Neural cell (in vitro differentiated cells): ENCODE results near the gene CAMKMT. TPM values are rescaled to one million over a fixed set of nuclear protein-coding genes. Genes with fewer than 3 reads are reported as not detected.

Experiments used
- H2AFZ ChIP-seq: fragments of 200-600, 300-800 bp; sonication (generic), shearing (Covaris generic); 2 replicates; pipeline ENCODE4 v1.6.0; 2014; ENCODE audit warnings: low read depth, mild to moderate bottlenecking, antibody characterized with exemption, low read length, moderate library complexity
- H3F3A ChIP-seq: fragments of 200-600 bp; shearing (Covaris generic); 2 replicates; pipeline ENCODE4 v1.6.1; 2016; ENCODE audit warnings: mild to moderate bottlenecking, moderate library complexity, mixed read lengths, antibody characterized with exemption, low read length; ENCODE audit not compliant: insufficient read depth, poor library complexity, severe bottlenecking
- H3K27ac ChIP-seq: fragments of 200-600, 300-800 bp; sonication (generic), shearing (Covaris generic); 2 replicates; pipeline ENCODE4 v1.5.1; 2014; ENCODE audit warnings: mild to moderate bottlenecking, low read length, moderate library complexity
- H3K27me3 ChIP-seq: fragments of 300-800, 200-600 bp; sonication (generic), shearing (Covaris generic); 2 replicates; pipeline ENCODE4 v1.6.0; 2014; ENCODE audit warnings: mild to moderate bottlenecking, low read depth, low read length, moderate library complexity; ENCODE audit not compliant: insufficient read depth
- H3K36me3 ChIP-seq: fragments of 300-800, 200-600 bp; sonication (generic), shearing (Covaris generic); 2 replicates; pipeline ENCODE4 v1.5.1; 2014; ENCODE audit warnings: mild to moderate bottlenecking, antibody characterized with exemption, low read length, moderate library complexity; ENCODE audit not compliant: insufficient read depth
- H3K4me2 ChIP-seq: fragments of 300-800, 200-600 bp; sonication (generic), shearing (Covaris generic); 2 replicates; pipeline ENCODE4 v1.6.0; 2014; ENCODE audit warnings: mild to moderate bottlenecking, low read length
- H3K4me3 ChIP-seq: fragments of 300-800, 200-600 bp; sonication (generic), shearing (Covaris generic); 2 replicates; pipeline ENCODE4 v1.5.1; 2014; ENCODE audit warnings: mild to moderate bottlenecking, low read length, moderate library complexity
- H3K79me2 ChIP-seq: fragments of 200-600 bp; shearing (Covaris generic); replicated peaks from 2 replicates; pipeline ENCODE4 v1.6.0; 2014; ENCODE audit warnings: mild to moderate bottlenecking, low read length, moderate library complexity; ENCODE audit not compliant: insufficient read depth
- H3K9ac ChIP-seq: fragments of 300-800, 200-600 bp; sonication (generic), shearing (Covaris generic); 2 replicates; pipeline ENCODE4 v1.6.1; 2016; ENCODE audit warnings: mild to moderate bottlenecking, low read length, mixed read lengths
- H3K9me2 ChIP-seq: fragments of 200-600 bp; shearing (Covaris generic); 2 replicates; pipeline ENCODE4 v1.6.1; 2016; ENCODE audit warnings: mild to moderate bottlenecking, low read length, mixed read lengths; ENCODE audit not compliant: insufficient read depth
- H3K9me3 ChIP-seq: fragments of 200-600, 300-800 bp; sonication (generic), shearing (Covaris generic); 2 replicates; pipeline ENCODE4 v1.6.1; 2016; ENCODE audit warnings: mild to moderate bottlenecking, mixed run types, low read length, moderate library complexity, mixed read lengths
- H4K20me1 ChIP-seq: fragments of 200-600 bp; shearing (Covaris generic); 2 replicates; pipeline ENCODE4 v1.6.1; 2016; ENCODE audit warnings: mild to moderate bottlenecking, mixed run types; ENCODE audit not compliant: insufficient read depth
- CTCF ChIP-seq: fragments of 450-650 bp; IDR thresholded peaks from 2 replicates; pipeline ENCODE4 v1.5.1; 2014; ENCODE audit warnings: antibody characterized with exemption, mild to moderate bottlenecking, moderate library complexity; ENCODE audit not compliant: poor library complexity, severe bottlenecking
- EP300 ChIP-seq: fragments of 450-650 bp; conservative IDR thresholded peaks from 2 replicates; pipeline ENCODE4 v1.6.1; 2014; ENCODE audit warnings: antibody characterized with exemption, mild to moderate bottlenecking, moderate library complexity; ENCODE audit not compliant: poor library complexity, severe bottlenecking
- EZH2 ChIP-seq: fragments of 200-600, 300-800 bp; shearing (Covaris generic), sonication (generic); IDR thresholded peaks from 2 replicates; pipeline ENCODE4 v1.6.1; 2014; ENCODE audit warnings: antibody characterized with exemption, low read length, borderline replicate concordance, mild to moderate bottlenecking; ENCODE audit not compliant: insufficient read depth, poor library complexity, severe bottlenecking
- MXI1 ChIP-seq: fragments of 450-650 bp; conservative IDR thresholded peaks from 2 replicates; pipeline ENCODE4 v1.6.1; 2014; ENCODE audit warnings: antibody characterized with exemption, mild to moderate bottlenecking; ENCODE audit not compliant: poor library complexity, severe bottlenecking
- POLR2AphosphoS5 ChIP-seq: IDR thresholded peaks from 2 replicates; pipeline ENCODE4 v1.6.1; 2012
- RAD21 ChIP-seq: fragments of 450-650 bp; conservative IDR thresholded peaks from 2 replicates; pipeline ENCODE4 v1.6.1; 2014; ENCODE audit warnings: antibody characterized with exemption, mild to moderate bottlenecking, moderate library complexity
- REST ChIP-seq: IDR thresholded peaks from 2 replicates; pipeline ENCODE4 v1.6.1; 2012; ENCODE audit warnings: borderline replicate concordance
- SMC3 ChIP-seq: fragments of 450-650 bp; conservative IDR thresholded peaks from 2 replicates; pipeline ENCODE4 v1.6.1; 2014; ENCODE audit warnings: antibody characterized with exemption, mild to moderate bottlenecking, moderate library complexity; ENCODE audit not compliant: poor library complexity
- TAF1 ChIP-seq: IDR thresholded peaks from 2 replicates; pipeline ENCODE4 v1.6.1; 2012; ENCODE audit warnings: low read depth
- polyA plus RNA-seq: library from polyadenylated mRNA; depleted of rRNA; stranded (reverse); fragments of >200 nt; gene quantifications from 2 replicates; pipeline ENCODE4 v1.2.3, GENCODE V29; 2014

Gene CAMKMT
- polyA plus RNA-seq, 1 donor from 2014 or later: 5.1 TPM

GRCh38 chr2:44787663-44788062, 425.9 kb downstream of the CAMKMT start:
- Histone ChIP-seq H4K20me1 (no peaks in the 10 kb centered on the region), H3K4me3 (no peak overlapping the region)

GRCh38 chr2:44789446-44789845, 427.7 kb downstream of the CAMKMT start:
- no peaks in the 10 kb centered on the region for H3K79me2 ChIP-seq
- H4K20me1 ChIP-seq: no peaks in the 10 kb centered on the region
- H3K27ac ChIP-seq: no peak overlapping the region
- H2AFZ ChIP-seq: no peak overlapping the region
- H3K9ac ChIP-seq: no peak overlapping the region
- no peaks in the 10 kb centered on the region for H3F3A ChIP-seq
- no peaks in the 10 kb centered on the region for H3K9me2 ChIP-seq
- H3K4me3 ChIP-seq: no peak overlapping the region
- no peak for TF ChIP-seq MXI1
- H3K27me3 ChIP-seq: no peaks in the 10 kb centered on the region
- H3K4me2 ChIP-seq: no peak overlapping the region
- H3K36me3 ChIP-seq: no peaks in the 10 kb centered on the region
- H3K9me3 ChIP-seq: no peaks in the 10 kb centered on the region

More at GRCh38 chr2:44787663-44788062, 425.9 kb downstream of the CAMKMT start:
- no peak overlapping the region for H3K9ac ChIP-seq
- no peak overlapping the region for H3K27ac ChIP-seq
- H3F3A ChIP-seq: no peaks in the 10 kb centered on the region
- H3K9me2 ChIP-seq: no peaks in the 10 kb centered on the region
- no peaks in the 10 kb centered on the region for H3K9me3 ChIP-seq
- H3K36me3 ChIP-seq: no peaks in the 10 kb centered on the region
- H2AFZ ChIP-seq: no peak overlapping the region
- TF ChIP-seq SMC3: no peak
- TF ChIP-seq REST: no peak
- TF ChIP-seq MXI1: no peak
- TF ChIP-seq TAF1: no peak
- no peak for TF ChIP-seq EZH2
- no peak for TF ChIP-seq POLR2AphosphoS5
- TF ChIP-seq CTCF: no peak
- TF ChIP-seq RAD21: no peak
- no peak for TF ChIP-seq EP300
- no peaks in the 10 kb centered on the region for H3K79me2 ChIP-seq
- H3K4me2 ChIP-seq: no peak overlapping the region
- H3K27me3 ChIP-seq: no peaks in the 10 kb centered on the region
